HG02981 (cell line): Measurements from ENCODE around the gene STK32B.

Experiments used
- ATAC-seq: cut with Tn5 transposase; IDR thresholded peaks from one replicate; pipeline ENCODE4 v1.9.1; 2021; ENCODE audit warnings: mild to moderate bottlenecking, moderate library complexity; ENCODE audit not compliant: unreplicated experiment

Gene STK32B

DNA sequence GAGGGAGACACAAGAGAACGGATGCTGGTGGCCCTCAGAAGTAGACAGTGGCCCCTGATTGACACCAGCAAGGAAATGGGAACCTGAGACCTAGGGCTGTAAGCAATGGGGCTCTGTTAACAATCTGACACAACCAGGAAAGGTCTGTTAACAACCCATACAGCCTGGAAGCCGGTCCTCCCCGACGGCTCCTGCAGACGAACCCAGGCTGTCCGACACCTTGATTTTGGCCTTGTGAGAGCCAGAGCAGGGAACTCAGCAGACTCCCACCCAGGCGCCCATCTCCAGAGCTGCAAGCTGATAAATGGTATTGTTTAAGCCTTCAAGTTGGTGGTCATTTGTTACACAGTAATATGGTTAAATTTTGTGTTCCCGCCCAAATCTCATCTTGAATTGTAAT lies 21.8 kb upstream of the STK32B start:
- ATAC-seq = no peak

- ATAC-seq = no peak
These were observed 21.1 kb upstream of the STK32B start for GRCh38 chr4:5030221-5030620.

GRCh38 chr4:5030927-5031326 lies 20.4 kb upstream of the STK32B start:
- ATAC-seq = no peak

DNA sequence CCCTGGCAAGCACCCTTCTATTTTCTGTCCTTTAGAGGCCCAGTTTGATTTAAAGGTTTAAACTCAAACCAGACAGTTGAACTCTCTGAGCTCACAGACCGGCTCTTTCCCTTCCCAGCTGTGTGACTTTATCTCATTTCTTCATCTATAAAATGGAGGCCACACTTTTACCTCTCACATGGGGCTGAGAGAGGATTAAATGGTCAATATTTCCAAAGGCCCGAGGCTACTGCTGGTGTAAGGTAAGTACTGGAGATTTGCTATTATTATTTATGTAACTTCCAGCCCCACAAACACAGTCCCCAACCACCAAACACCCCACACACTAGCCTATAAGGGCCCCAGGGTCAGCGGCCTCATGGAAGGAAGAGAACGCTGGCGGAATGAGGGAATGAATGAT lies 18.5 kb upstream of the STK32B start:
- ATAC-seq = no peak

GRCh38 chr4:5033281-5033841 lies 17.9 kb upstream of the STK32B start:
- ATAC-seq = no peak

DNA sequence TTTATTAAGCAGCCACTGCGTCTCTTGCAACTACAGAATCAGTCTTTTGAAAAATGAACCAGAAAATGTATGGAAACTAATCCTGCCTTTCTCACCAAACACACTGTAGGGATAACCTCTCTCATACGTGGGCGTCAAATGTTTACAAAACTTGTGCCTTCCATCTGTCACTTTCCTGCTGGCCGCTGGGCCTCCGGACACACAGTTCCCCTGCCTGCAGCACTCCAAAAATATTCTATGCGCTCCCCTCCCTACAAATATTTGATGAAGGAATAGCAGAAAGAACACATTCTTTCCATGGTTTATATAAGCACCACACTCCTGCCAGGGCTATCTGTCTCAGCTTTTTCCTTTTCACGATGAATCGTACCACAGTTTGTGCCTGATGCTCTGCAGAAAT lies 17.1 kb upstream of the STK32B start:
- ATAC-seq = no peak

DNA sequence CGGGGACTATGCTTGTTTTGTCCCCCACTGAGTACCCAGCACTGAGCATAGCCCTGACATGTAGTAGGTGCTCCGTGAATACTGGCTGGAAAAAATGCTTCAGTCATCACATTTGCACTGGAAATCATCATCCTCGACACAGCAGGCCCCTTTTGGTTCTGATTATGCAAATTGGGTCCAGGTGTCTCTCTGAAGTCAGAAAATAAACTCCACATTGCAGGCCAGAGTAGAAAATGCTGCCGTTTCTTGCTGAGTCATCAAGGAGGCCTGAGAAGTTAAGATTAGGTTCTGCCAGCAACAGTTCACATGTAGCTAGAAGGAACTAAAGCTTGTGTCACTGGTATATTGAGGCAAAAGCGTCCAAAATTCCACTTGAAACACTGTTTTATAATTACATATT lies 15.0 kb upstream of the STK32B start:
- ATAC-seq = no peak

DNA sequence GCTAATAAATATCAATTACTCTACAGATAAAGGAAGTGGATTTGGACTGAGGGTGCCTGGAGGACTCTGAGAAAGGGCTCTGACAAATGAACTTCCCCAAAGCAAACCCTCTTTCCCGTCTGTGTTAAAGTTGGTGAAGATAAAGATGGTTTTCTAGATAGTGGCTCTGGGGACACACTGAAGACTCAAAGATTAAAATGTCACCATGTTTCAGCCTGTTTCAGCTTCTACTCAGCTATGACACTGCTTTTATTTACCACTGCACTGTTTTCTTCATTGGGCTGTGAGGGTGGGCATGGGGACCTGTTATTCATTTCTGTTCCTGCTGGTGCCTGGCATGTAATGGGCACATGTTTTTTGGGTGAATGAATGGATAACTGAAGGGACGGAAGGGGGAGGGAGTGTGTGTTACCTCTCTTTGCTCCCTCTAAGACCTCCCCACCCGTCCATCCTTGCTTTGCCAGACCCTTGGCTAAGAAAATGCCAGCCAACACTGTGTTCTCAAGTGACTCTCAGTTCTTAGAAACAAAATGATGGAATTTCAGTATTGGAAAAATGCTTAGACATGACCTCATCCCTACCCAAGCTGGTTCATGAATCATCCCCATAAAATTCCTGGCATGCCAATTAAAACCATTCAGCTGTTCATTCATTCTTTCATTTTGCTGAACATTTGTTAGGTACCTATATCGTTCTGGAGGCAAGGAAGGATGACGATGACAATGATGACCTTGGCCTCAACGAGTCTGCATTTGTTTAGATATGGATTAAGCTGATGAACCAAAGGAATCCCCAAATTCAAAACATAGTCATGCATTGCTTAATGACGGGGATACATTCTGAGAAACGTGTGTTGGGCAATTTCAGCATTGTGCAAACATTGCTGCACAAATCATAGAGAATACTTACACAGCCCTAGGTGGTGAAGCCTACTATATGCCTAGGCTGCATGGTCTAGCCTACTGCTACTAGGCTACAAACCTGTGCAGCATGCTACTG lies 13.4 kb upstream of the STK32B start:
- no peak for ATAC-seq

- ATAC-seq = no peak
These were observed 11.5 kb upstream of the STK32B start for GRCh38 chr4:5039800-5040199.

- ATAC-seq = no peak
These were observed 10.2 kb upstream of the STK32B start for GRCh38 chr4:5040856-5041620.

GRCh38 chr4:5041699-5042098 lies 9.6 kb upstream of the STK32B start:
- ATAC-seq = no peak

GRCh38 chr4:5043579-5043978 lies 7.7 kb upstream of the STK32B start:
- ATAC-seq = no peak

DNA sequence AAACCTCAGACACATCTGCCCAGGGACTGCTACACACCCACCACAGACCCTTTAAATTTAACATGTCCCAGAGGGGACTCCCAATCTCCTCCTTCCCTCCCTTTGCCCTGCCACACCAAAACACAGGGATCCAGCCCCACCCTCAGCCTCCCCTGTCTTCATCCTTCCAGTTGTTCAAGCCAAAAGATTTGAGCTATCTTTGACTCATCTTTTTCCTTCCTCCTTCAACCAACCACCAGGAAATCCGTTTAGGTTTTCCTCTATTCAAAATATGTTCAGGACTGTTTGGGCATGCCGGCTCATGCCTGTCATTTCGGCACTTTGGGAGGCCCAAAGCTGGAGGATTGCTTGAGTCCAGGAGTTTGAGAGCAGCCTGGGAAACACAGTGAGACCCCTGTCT lies 6.9 kb upstream of the STK32B start:
- ATAC-seq = no peak

DNA sequence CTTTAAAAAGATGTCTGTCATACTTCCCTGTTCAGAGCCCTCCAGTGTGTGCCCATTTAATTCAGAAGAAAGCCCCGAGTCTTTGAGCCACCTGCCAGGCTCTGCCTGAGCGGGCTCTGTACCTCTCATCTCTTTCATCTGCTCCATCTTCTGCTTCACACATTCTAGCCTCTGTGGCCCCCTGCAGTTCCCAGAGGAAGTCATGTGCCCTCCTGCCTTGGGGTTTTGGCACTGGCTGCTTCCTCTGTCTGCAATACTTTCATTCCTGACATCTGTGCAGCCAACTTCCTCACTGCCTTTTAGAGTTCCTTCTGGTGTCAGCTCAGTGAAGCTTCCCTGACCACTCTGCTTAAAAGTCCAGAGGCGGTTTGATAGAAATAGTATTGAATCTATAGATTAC lies 6.2 kb upstream of the STK32B start:
- no peak for ATAC-seq

GRCh38 chr4:5048721-5049120 lies 2.6 kb upstream of the STK32B start:
- ATAC-seq = no peak

DNA sequence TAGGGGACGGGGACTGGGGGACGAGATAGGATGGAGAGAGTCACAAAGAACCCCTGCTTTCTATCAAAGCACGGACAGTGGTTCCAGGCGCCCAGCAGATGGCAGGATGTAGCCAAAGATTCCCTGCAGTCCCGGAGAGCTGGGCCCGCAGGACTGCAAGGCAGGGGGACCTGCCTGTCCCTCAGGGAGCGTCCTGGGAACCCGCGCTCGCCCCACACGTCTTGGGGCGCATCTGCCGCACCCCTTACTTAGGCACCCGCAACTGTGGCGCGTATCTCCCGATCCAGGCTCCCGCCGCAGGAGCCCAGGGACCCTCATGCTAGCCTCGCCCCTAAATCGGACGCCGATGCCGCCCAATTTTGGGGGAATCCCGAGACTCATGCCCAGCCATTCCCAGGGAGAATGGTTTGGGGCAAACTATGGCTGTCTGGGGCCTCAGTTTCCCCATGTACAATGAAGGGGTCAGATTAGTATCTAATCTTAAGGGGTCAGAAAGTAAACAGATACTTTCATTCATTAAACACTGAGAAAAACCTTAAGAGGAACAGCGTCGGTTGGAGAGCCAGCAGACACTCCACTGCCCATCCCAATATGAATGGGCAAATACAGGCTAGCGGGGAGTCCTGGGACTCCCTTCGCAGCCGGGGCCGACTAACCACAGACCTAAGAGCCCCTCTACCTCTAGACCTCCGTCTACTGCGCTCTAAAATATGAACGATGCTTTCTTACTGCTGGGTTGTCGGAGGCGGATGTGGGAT lies 581 bp upstream of the STK32B start:
- no peak for ATAC-seq

GRCh38 chr4:5052204-5052702 lies 973 bp downstream of the STK32B start:
- ATAC-seq = no peak

DNA sequence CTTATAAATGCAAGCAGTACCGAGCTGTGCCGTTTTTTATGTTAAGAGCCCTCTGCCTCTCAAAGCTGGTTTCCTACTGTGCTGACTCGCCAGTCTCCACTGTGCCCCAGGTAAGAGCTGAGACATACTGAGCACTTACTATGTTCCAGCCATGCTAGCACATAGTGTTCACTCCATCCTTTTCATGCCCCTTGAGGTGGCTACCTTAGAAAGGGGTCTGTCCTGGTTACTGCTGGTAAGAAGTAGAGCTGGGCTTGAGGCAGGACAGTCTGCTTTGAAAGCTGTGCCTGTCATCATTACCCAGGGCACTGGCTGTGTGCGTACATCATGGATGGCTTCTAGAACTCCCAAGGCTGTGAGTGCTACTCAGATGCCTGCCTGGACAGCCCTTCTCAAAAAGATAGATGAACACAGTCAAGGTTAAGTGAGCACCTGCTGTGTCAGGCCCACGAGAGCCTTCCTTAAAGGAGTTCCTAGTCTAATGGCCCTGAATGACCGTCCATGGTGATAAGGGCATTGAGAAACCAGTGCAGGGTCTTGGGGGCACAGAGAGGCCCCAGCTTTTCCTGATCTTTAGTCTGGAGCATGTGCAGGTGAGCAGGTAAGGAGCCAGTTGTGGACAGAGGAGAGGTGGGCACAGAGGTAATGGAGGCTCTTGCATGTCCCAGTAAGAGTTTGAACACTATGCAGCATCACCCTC lies 1.6 kb downstream of the STK32B start:
- ATAC-seq = no peak

- ATAC-seq = no peak
These were observed 3.3 kb downstream of the STK32B start for GRCh38 chr4:5054532-5054931.

- ATAC-seq = no peak
These were observed 4.1 kb downstream of the STK32B start for GRCh38 chr4:5055411-5055810.
